Colonic mucosa (tissue), 4 donors: ENCODE data around the gene SEMA5A. TPM values are rescaled to one million over a fixed set of nuclear protein-coding genes. Genes with fewer than 3 reads are reported as not detected.

Experiments
- DNase-seq: peaks from one replicate; pipeline ENCODE4 v3.0.0-alpha.2; 2020
- H3K27ac ChIP-seq: fragments of 200-600 bp; one replicate; pipeline ENCODE4 v1.8.0; 2021
- H3K27me3 ChIP-seq: fragments of 200-600 bp; one replicate; pipeline ENCODE4 v1.8.0; 2021
- H3K36me3 ChIP-seq: fragments of 200-600 bp; one replicate; pipeline ENCODE4 v1.8.0; 2021
- H3K4me1 ChIP-seq: fragments of 200-600 bp; one replicate; pipeline ENCODE4 v1.8.0; 2021; ENCODE audit warnings: mild to moderate bottlenecking
- H3K4me3 ChIP-seq: fragments of 200-600 bp; one replicate; pipeline ENCODE4 v1.8.0; 2021
- H3K9ac ChIP-seq, 2 donors: one replicate each; pipeline ENCODE4 v1.7.0; 2013; ENCODE audit warnings: control low read depth in 2 of 2, low read depth in 2 of 2, low read length in 2 of 2
- H3K9me3 ChIP-seq: fragments of 200-600 bp; one replicate; pipeline ENCODE4 v1.8.0; 2021
- intact Hi-C: fragments of 100-400 bp; cut with DNase I; formaldehyde crosslinking; loops from one replicate; pipeline ENCODE4 v1.14.1; 2022
- total RNA-seq, 2 donors: library from RNA; stranded (reverse); fragmentation: NEBNext Ultra II Directional in 1 of 2; extraction: Animal tissue kit (Norgen Biotek cat#: 25700) in 1 of 2; gene quantifications; one replicate each; pipeline ENCODE4 v1.2.1, GENCODE V29; 2021
- TF ChIP-seq, protein P1 (sequence below): fragments of 200-600 bp; IDR thresholded peaks from one replicate; pipeline ENCODE4 v1.8.0; 2022; ENCODE audit warnings: antibody characterized with exemption, mild to moderate bottlenecking
- donor health status: healthy.
- donor health status: DM: no; HTN: no; CAD: no.
- donor health status: DM: no; HTN: no; CAD: no.

The SEMA5A gene
- total RNA-seq, 2 donors from 2014 or later = 23.3 to 32.7 TPM

DNA sequence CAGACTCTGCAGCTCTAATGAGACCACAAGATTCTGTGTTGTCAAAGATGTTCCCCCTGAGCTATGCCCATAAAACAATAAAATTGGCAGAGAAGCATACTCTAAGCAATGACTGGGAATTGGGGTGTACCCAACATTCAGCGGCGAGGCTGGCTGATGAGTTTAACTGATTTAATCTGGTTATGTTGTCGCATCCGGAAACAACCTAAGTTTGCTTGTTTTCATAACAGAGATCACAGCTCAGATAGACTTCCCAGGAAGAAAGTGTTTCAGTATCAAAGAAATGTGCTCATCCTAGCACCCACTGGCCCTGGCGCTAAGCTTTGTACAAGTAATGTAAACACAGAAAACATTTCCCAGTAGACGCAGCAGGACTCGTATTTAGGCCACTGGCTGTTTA lies 7.4 kb downstream of the SEMA5A start:
- DNase-seq = no peak
- H3K9me3 ChIP-seq = no peaks in the 10 kb centered on the region
- no peak overlapping the region for H3K9ac ChIP-seq
- intact Hi-C loops = no loop called here
- TF ChIP-seq, protein P1, sequence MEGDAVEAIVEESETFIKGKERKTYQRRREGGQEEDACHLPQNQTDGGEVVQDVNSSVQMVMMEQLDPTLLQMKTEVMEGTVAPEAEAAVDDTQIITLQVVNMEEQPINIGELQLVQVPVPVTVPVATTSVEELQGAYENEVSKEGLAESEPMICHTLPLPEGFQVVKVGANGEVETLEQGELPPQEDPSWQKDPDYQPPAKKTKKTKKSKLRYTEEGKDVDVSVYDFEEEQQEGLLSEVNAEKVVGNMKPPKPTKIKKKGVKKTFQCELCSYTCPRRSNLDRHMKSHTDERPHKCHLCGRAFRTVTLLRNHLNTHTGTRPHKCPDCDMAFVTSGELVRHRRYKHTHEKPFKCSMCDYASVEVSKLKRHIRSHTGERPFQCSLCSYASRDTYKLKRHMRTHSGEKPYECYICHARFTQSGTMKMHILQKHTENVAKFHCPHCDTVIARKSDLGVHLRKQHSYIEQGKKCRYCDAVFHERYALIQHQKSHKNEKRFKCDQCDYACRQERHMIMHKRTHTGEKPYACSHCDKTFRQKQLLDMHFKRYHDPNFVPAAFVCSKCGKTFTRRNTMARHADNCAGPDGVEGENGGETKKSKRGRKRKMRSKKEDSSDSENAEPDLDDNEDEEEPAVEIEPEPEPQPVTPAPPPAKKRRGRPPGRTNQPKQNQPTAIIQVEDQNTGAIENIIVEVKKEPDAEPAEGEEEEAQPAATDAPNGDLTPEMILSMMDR = no peak
- no peaks in the 10 kb centered on the region for H3K36me3 ChIP-seq
- no peaks in the 10 kb centered on the region for H3K27me3 ChIP-seq
- no peak overlapping the region for H3K27ac ChIP-seq
- H3K4me1 ChIP-seq = no peaks in the 10 kb centered on the region
- H3K4me3 ChIP-seq = no peak overlapping the region

GRCh38 chr5:9537223-9538141 lies 8.4 kb downstream of the SEMA5A start:
- DNase-seq = no peak
- H3K27ac ChIP-seq = no peak overlapping the region
- intact Hi-C loops = no loop called here

DNA sequence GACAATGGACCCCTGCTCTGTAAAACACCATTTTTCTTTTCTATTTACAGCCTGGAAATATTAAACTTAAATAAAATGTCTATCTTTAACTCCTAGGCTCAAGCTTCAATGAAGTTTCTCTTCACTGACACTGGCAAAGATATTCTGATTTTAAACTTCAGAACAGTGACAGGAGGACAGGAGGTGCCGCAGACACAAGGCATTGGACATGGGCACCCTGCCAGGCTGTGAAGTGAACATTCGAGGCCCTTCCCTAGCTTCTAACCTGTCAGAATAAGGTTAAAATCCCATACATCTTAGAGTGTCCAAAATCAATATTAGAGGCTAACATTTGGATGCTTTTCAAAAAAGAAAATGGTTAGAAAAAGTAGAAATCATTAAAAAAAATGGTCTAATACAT lies 9.2 kb downstream of the SEMA5A start:
- Histone ChIP-seq H3K9me3 (no peaks in the 10 kb centered on the region), H3K36me3 (no peaks in the 10 kb centered on the region), H3K4me3 (no peak overlapping the region), H3K27me3 (no peaks in the 10 kb centered on the region), H3K27ac (no peak overlapping the region), H3K9ac (no peak overlapping the region), H3K4me1 (no peaks in the 10 kb centered on the region)
- DNase-seq = no peak
- TF ChIP-seq, protein P1 = no peak
- intact Hi-C loops = no loop called here

More at GRCh38 chr5:9537223-9538141, 8.4 kb downstream of the SEMA5A start:
- TF ChIP-seq, protein P1 = no peak
- Histone ChIP-seq H3K9ac (no peak overlapping the region), H3K4me1 (no peaks in the 10 kb centered on the region), H3K27me3 (no peaks in the 10 kb centered on the region), H3K4me3 (no peak overlapping the region), H3K9me3 (no peaks in the 10 kb centered on the region), H3K36me3 (no peaks in the 10 kb centered on the region)

DNA sequence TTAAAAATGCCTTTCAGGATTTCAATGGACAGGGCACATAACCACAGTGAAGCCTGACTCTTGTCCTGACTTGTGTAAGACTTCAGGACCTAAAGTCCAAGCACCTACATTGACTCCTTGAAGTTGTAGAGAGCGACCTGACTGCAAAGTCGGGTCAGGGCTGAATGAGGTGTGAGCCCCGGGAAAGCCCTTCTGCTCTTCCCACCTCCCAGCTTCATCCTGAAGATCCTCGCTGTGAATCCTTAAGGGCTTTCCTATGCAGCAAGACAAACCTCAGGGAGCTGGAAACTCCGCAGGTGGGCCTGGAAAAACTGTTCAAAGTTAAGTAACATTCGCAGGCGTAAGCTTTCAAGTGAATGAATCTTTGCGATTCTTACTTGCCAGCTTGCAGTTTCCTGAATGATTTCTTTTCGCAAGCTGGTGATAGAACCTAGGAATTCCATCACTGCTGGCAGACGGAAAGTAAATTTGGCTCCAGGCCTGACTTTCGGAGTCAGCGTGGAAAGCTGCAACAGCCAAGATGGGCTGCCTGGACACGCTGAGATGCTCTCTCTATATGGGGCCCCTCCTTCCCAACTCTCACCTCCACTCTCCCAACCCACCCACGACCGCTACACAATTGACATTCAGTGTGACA lies 10.9 kb downstream of the SEMA5A start:
- H3K9ac ChIP-seq = no peak overlapping the region
- no peaks in the 10 kb centered on the region for H3K4me1 ChIP-seq
- H3K36me3 ChIP-seq = no peaks in the 10 kb centered on the region
- intact Hi-C loops = no loop called here
- no peak overlapping the region for H3K27ac ChIP-seq
- TF ChIP-seq, protein P1 = no peak
- no peaks in the 10 kb centered on the region for H3K9me3 ChIP-seq
- no peaks in the 10 kb centered on the region for H3K27me3 ChIP-seq
- DNase-seq = no peak
- no peak overlapping the region for H3K4me3 ChIP-seq

GRCh38 chr5:9533562-9534364 lies 12.1 kb downstream of the SEMA5A start:
- H3K9ac ChIP-seq = no peak overlapping the region

More at GRCh38 chr5:9533562-9534364, 12.1 kb downstream of the SEMA5A start:
- TF ChIP-seq, protein P1 = no peak
- H3K27me3 ChIP-seq = no peaks in the 10 kb centered on the region
- DNase-seq = no peak
- H3K27ac ChIP-seq = no peak overlapping the region
- H3K9me3 ChIP-seq = no peaks in the 10 kb centered on the region
- no peaks in the 10 kb centered on the region for H3K4me1 ChIP-seq
- intact Hi-C loops = no loop called here
- no peak overlapping the region for H3K4me3 ChIP-seq
- no peaks in the 10 kb centered on the region for H3K36me3 ChIP-seq
